GM13977 (cell line): ENCODE measurements around the gene IL1RAPL1.

Source experiments
- DNase-seq: peaks from one replicate; pipeline ENCODE4 v3.0.0; 2012; ENCODE audit warnings: low spot score
- in situ Hi-C: fragments of 300-500 bp; cut with MboI; formaldehyde crosslinking; loops from one replicate; pipeline ENCODE4 v1.12.0; 2022; ENCODE audit warnings: low sequenced_read_pairs, low pct_unique_long_range_greater_than_20kb, mixed read lengths, inconsistent platforms; ENCODE audit not compliant: unreplicated experiment
- TF ChIP-seq, protein P1 (sequence below): IDR thresholded peaks from 2 replicates; pipeline ENCODE4 v1.5.1; 2012; ENCODE audit warnings: mild to moderate bottlenecking, control low read depth; ENCODE audit not compliant: insufficient read depth; ENCODE audit errors: extremely low read depth, missing control alignments

Gene IL1RAPL1

DNA sequence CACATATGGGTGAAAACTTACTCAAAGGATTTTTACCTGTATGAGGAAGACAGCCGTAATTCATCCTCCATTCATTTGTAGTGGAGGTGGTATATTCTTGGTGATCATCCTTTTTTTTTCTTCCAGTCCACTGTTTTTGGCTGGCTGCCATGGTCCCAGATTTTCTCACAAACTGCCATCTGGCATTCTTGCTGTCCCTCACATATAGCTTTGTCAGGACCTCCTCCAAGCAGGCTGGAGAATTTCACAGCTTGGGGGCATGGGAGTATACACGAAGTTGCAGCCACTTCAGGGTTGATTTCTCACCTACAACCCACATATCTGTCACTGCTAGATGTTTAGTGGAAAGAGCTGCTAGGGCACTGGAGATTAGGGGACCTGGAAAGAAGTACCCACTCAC is 401.0 kb downstream of the IL1RAPL1 start:
- no peak for DNase-seq
- TF ChIP-seq, protein P1, sequence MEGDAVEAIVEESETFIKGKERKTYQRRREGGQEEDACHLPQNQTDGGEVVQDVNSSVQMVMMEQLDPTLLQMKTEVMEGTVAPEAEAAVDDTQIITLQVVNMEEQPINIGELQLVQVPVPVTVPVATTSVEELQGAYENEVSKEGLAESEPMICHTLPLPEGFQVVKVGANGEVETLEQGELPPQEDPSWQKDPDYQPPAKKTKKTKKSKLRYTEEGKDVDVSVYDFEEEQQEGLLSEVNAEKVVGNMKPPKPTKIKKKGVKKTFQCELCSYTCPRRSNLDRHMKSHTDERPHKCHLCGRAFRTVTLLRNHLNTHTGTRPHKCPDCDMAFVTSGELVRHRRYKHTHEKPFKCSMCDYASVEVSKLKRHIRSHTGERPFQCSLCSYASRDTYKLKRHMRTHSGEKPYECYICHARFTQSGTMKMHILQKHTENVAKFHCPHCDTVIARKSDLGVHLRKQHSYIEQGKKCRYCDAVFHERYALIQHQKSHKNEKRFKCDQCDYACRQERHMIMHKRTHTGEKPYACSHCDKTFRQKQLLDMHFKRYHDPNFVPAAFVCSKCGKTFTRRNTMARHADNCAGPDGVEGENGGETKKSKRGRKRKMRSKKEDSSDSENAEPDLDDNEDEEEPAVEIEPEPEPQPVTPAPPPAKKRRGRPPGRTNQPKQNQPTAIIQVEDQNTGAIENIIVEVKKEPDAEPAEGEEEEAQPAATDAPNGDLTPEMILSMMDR, result no peak
- in situ Hi-C loops, result no loop called here

DNA sequence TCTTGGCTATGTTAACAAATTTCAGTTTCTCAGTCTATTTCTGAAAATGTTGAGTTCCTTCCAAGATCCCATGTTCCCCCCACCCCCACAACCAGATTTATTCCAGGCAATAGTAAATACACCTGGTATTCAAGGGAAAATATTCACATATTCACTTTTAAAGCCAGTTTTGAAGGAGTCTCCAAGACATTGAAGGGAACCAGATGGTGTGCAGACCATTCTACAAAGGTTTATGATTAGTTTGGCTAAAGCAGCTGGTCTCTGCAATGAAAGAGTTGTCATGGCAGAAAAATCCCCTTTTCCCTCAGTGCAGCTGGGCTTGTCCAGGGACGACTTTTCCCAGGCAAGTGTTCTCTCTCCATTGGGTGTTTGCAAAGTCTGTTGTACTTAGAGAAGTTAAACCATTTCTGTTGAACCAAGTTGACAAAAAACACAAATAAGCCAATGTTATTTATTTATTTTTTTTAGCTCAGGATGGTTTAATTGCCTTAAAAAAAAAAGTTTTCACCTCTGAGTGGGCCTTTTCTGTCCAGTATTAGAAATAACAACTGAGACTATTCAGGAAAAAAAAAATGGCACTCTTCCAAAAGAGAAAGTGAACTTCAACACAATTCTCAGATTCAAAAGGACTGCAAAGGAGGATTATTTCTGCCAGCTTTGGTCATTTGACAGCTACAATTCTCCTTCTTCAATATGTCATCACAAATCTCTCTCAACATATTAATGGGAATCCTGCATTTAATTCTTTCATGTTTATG is 410.6 kb downstream of the IL1RAPL1 start:
- TF ChIP-seq, protein P1, result no peak
- in situ Hi-C loops, result no loop called here
- no peak for DNase-seq

DNA sequence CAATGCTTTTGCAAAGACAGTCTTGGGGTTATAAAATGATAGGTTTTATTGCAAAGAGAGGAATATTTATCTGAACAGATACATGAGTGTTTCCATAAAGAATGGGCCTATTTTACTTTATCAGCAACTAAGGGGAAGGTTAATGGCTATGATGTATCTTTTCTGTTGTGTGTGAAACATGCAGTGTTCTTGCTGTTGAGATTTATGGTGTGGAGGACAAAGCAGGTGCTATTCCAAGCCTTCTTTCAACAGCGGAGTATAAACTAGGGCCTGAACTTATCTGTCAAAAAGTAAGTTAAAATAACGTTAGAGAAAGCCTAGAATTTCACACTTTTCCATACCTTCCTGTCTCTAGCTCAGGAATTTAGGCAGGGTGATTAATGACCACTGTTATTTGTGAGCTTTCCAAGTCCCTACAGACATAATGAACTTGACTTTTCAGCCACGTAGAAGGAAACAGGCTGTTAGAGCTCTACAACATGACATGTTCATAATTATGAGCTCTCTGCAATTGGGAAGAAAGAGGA is 411.4 kb downstream of the IL1RAPL1 start:
- DNase-seq, result no peak
- TF ChIP-seq, protein P1, result no peak
- in situ Hi-C loops, result no loop called here

DNA sequence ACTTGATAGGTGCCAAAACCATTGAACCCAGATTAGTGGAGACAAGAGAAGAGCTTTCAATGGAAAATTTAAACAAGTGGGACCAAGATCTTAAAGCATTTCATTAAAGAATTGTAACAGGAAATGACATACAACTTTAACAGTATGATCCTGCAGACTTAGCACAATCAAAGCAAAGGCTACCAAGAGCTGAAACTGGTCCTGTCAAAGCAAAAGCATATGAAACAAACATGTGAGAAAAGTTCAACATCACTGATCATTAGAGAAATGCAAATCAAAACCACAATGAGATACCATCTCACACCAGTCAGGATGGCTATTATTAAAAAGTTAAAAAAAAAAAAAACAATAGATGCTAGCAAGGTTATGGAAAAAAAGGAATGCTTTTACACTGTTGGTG is 425.6 kb downstream of the IL1RAPL1 start:
- TF ChIP-seq, protein P1, result no peak
- in situ Hi-C loops, result no loop called here
- no peak for DNase-seq

DNA sequence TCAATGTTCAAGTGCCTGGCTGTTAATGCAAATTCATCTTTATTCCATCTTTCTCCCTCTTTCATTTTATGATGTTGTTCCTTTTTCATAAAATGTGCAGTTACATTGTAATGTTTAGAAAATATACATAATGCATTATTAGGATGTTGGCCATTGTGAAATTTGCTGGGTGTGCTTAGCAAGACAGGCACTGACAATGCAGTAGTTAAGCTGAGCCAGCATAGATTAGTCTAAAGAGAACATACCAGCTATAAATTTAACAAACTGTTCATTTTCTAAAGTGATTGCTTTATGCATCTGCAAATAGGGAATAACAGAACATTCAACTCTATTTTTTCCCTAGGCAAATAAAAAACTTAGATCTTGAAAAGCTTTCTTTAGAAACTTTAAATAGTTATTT is 436.0 kb downstream of the IL1RAPL1 start:
- TF ChIP-seq, protein P1, result no peak
- DNase-seq, result no peak
- in situ Hi-C loops, result no loop called here

DNA sequence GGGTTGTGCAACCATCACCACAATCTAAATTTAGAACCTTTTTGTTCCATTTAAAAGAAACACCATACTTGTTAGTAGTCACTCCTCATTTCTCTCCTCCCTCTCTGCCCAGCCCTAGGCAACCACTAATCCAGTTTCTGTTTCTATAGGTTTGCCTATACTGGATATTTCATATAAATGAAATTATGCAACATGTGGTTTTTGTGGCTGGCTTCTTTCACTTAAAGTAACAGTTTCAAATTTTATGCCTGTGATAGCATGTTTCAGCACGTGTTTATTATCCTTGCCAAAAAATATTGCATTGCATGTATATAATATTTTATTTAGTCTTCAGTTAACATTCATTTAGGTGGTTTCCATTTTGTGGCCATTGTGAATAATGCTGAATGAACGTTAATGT is 437.6 kb downstream of the IL1RAPL1 start:
- DNase-seq, result no peak
- TF ChIP-seq, protein P1, result no peak
- in situ Hi-C loops, result no loop called here
